ENCODE data around the gene C3orf52. TPM values are rescaled to one million over a fixed set of nuclear protein-coding genes. Genes with fewer than 3 reads are reported as not detected.

The C3orf52 gene
- total RNA-seq, 1 donor from 2014 or later = 2.4 TPM

GRCh38 chr3:112141293-112141692 is 55.1 kb downstream of the C3orf52 start:
- no peaks in the 10 kb centered on the region for H3K27me3 ChIP-seq (ENCODE audit: low read depth)
- TF ChIP-seq, protein P1, sequence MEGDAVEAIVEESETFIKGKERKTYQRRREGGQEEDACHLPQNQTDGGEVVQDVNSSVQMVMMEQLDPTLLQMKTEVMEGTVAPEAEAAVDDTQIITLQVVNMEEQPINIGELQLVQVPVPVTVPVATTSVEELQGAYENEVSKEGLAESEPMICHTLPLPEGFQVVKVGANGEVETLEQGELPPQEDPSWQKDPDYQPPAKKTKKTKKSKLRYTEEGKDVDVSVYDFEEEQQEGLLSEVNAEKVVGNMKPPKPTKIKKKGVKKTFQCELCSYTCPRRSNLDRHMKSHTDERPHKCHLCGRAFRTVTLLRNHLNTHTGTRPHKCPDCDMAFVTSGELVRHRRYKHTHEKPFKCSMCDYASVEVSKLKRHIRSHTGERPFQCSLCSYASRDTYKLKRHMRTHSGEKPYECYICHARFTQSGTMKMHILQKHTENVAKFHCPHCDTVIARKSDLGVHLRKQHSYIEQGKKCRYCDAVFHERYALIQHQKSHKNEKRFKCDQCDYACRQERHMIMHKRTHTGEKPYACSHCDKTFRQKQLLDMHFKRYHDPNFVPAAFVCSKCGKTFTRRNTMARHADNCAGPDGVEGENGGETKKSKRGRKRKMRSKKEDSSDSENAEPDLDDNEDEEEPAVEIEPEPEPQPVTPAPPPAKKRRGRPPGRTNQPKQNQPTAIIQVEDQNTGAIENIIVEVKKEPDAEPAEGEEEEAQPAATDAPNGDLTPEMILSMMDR (IDR thresholded peaks at IDR 0.05; ENCODE audit: borderline replicate concordance) = no peak
- H3K4me1 ChIP-seq = no peaks in the 10 kb centered on the region
- peaks cover 19% of the 10 kb centered on the region for H3K9me3 ChIP-seq (replicated peaks)
- DNase-seq = no peak
- no peaks in the 10 kb centered on the region for H3K36me3 ChIP-seq
- H3K4me3 ChIP-seq = no peak overlapping the region
- H3K27ac ChIP-seq (replicated peaks) = no peak overlapping the region
- intact Hi-C loops (cut with micrococcal nuclease) = no loop called here

- DNase-seq = no peak
- Histone ChIP-seq H3K4me1 (no peaks in the 10 kb centered on the region), H3K9me3 (replicated peaks) (peaks cover 32% of the 10 kb centered on the region), H3K36me3 (no peaks in the 10 kb centered on the region), H3K27ac (replicated peaks) (no peak overlapping the region), H3K27me3 (ENCODE audit: low read depth) (no peaks in the 10 kb centered on the region), H3K4me3 (no peak overlapping the region)
- TF ChIP-seq, protein P1 (IDR thresholded peaks at IDR 0.05; ENCODE audit: borderline replicate concordance) = no peak
- intact Hi-C loops (cut with micrococcal nuclease) = no loop called here
These were observed 57.1 kb downstream of the C3orf52 start for GRCh38 chr3:112143251-112143650.

DNA sequence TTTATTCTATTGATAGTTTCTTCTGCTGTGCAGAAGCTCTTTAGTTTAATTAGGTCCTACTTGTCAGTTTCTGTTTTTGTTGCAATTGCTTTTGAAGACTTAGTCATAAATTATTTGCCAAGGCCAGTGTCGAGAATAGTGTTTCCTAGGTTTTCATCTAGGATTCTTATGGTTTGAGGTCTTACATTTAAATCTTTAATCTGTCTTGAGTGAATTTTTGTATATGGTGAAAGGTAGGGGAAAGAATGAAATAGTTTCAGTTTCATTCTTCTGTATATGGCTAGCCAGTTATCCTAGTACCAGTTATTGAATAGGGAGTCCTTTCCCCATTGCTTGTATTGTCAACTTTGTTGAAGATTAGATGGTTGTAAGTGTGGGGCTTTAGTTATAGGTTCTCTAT is 57.5 kb downstream of the C3orf52 start:
- no peak overlapping the region for H3K27ac ChIP-seq (replicated peaks)
- TF ChIP-seq, protein P1 (IDR thresholded peaks at IDR 0.05; ENCODE audit: borderline replicate concordance) = no peak
- no peak for DNase-seq

GRCh38 chr3:112149136-112149535 is 62.9 kb downstream of the C3orf52 start:
- TF ChIP-seq, protein P1 (IDR thresholded peaks at IDR 0.05; ENCODE audit: borderline replicate concordance) = no peak
- Histone ChIP-seq H3K36me3 (peaks cover 12% of the 10 kb centered on the region), H3K27me3 (ENCODE audit: low read depth) (no peaks in the 10 kb centered on the region), H3K4me3 (no peak overlapping the region), H3K9me3 (replicated peaks) (peaks cover 43% of the 10 kb centered on the region), H3K4me1 (no peaks in the 10 kb centered on the region), H3K27ac (replicated peaks) (no peak overlapping the region)
- intact Hi-C loops (cut with micrococcal nuclease) = no loop called here
- no peak for DNase-seq

More for the DNA sequence above, 57.5 kb downstream of the C3orf52 start:
- Histone ChIP-seq H3K27me3 (ENCODE audit: low read depth) (no peaks in the 10 kb centered on the region), H3K9me3 (replicated peaks) (peaks cover 36% of the 10 kb centered on the region), H3K4me1 (no peaks in the 10 kb centered on the region), H3K4me3 (no peak overlapping the region), H3K36me3 (no peaks in the 10 kb centered on the region)
- intact Hi-C loops (cut with micrococcal nuclease) = no loop called here

- no peaks in the 10 kb centered on the region for H3K36me3 ChIP-seq
- TF ChIP-seq, protein P1 (IDR thresholded peaks at IDR 0.05; ENCODE audit: borderline replicate concordance) = no peak
These were observed 81.6 kb downstream of the C3orf52 start for GRCh38 chr3:112167758-112168157.

More at GRCh38 chr3:112167758-112168157, 81.6 kb downstream of the C3orf52 start:
- peaks cover 15% of the 10 kb centered on the region for H3K9me3 ChIP-seq (replicated peaks)
- no peaks in the 10 kb centered on the region for H3K4me1 ChIP-seq
- H3K4me3 ChIP-seq = no peak overlapping the region
- H3K27ac ChIP-seq (replicated peaks) = no peak overlapping the region
- DNase-seq = no peak
- intact Hi-C loops (cut with micrococcal nuclease) = no loop called here
- H3K27me3 ChIP-seq (ENCODE audit: low read depth) = no peaks in the 10 kb centered on the region

Small RNA genes lying within 50 kb of the gene (microRNA-seq; reads per million reads assigned to microRNA genes)
- not detected for gene MIR567

Other genes starting within 250 kb of the C3orf52 start
- 89.3 TPM for gene PHLDB2, start 227.1 kb upstream of the C3orf52 start, total RNA-seq
- 62.7 TPM for gene ABHD10, start 107.4 kb upstream of the C3orf52 start, total RNA-seq
- gene TAGLN3, start 87.5 kb upstream of the C3orf52 start, total RNA-seq = 0.74 TPM
- gene TMPRSS7, start 51.7 kb upstream of the C3orf52 start, total RNA-seq = not detected
- gene GCSAM, start 46.9 kb downstream of the C3orf52 start, total RNA-seq = 0.25 TPM
- 1.3 TPM for gene SLC9C1, start 207.8 kb downstream of the C3orf52 start, total RNA-seq
- gene CD200, start 246.8 kb downstream of the C3orf52 start, total RNA-seq = 1.1 TPM